Neural progenitor cell (in vitro differentiated cells): ENCODE data around the gene E2F1.

Experiments
- EZH2 ChIP-seq: fragments of 200-600 bp; sonication (generic); IDR thresholded peaks from 2 replicates; pipeline ENCODE4 v1.6.1; 2017; ENCODE audit warnings: antibody characterized with exemption, mild to moderate bottlenecking, moderate library complexity
- EZH2phosphoT487 ChIP-seq: fragments of 200-600 bp; sonication (generic); IDR thresholded peaks from 2 replicates; pipeline ENCODE4 v1.6.1; 2017; ENCODE audit warnings: antibody characterized with exemption
- TF ChIP-seq, protein P1 (sequence below): fragments of 200-600 bp; sonication (generic); IDR thresholded peaks from 2 replicates; pipeline ENCODE4 v1.5.1; 2017; ENCODE audit warnings: antibody characterized with exemption, mild to moderate bottlenecking

GRCh38 chr20:33664762-33665144 is 21.4 kb downstream of the E2F1 start:
- TF ChIP-seq, protein P1, sequence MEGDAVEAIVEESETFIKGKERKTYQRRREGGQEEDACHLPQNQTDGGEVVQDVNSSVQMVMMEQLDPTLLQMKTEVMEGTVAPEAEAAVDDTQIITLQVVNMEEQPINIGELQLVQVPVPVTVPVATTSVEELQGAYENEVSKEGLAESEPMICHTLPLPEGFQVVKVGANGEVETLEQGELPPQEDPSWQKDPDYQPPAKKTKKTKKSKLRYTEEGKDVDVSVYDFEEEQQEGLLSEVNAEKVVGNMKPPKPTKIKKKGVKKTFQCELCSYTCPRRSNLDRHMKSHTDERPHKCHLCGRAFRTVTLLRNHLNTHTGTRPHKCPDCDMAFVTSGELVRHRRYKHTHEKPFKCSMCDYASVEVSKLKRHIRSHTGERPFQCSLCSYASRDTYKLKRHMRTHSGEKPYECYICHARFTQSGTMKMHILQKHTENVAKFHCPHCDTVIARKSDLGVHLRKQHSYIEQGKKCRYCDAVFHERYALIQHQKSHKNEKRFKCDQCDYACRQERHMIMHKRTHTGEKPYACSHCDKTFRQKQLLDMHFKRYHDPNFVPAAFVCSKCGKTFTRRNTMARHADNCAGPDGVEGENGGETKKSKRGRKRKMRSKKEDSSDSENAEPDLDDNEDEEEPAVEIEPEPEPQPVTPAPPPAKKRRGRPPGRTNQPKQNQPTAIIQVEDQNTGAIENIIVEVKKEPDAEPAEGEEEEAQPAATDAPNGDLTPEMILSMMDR: no peak
- TF ChIP-seq EZH2: no peak
- TF ChIP-seq EZH2phosphoT487: no peak
